H1 (cell line): Measurements from ENCODE around the gene SHTN1. TPM values are rescaled to one million over a fixed set of nuclear protein-coding genes. Genes with fewer than 3 reads are reported as not detected.

Experiments used
- CTCF ChIA-PET: fragments of 300-600 bp; sonication (Branson Sonifier 250); formaldehyde crosslinking; loops from one replicate; lab custom pipeline; 2021; ENCODE audit not compliant: partially characterized antibody; lab: Charles Lee
- POLR2A ChIA-PET: fragments of 300-600 bp; sonication (Branson Sonifier 250); formaldehyde crosslinking; loops from one replicate; lab custom pipeline; 2021; ENCODE audit warnings: inconsistent platforms; ENCODE audit not compliant: partially characterized antibody; lab: Charles Lee
- DNase-seq, 2 experiments: peaks; one replicate each; pipeline versions ENCODE4 v3.0.0 to v3.0.0-alpha.2; 2010 to 2022; ENCODE audit warnings: low spot score in 2 of 2, low read depth in 1 of 2, mixed read lengths in 1 of 2
- FAIRE-seq: peaks from 2 replicates; lab custom pipeline; 2011; peaks lifted over from hg19 to GRCh38; lab: Jason Lieb, UNC
- H2AFZ ChIP-seq: 2 replicates; pipeline ENCODE4 v1.8.1; 2012; ENCODE audit warnings: low read length, inconsistent platforms
- H2AK5ac ChIP-seq: 2 replicates; pipeline ENCODE4 v1.6.1; 2013; ENCODE audit warnings: low read depth, low read length
- H2BK120ac ChIP-seq: replicated peaks from 2 replicates; pipeline ENCODE3; 2013; ENCODE audit warnings: low read depth, low read length, inconsistent platforms
- H2BK12ac ChIP-seq: 2 replicates; pipeline ENCODE4 v1.6.1; 2013; ENCODE audit warnings: low read depth, low read length
- H2BK15ac ChIP-seq: 2 replicates; pipeline ENCODE4 v1.6.1; 2013; ENCODE audit warnings: low read length
- H2BK20ac ChIP-seq: 2 replicates; pipeline ENCODE4 v1.6.1; 2013; ENCODE audit warnings: low read length
- H2BK5ac ChIP-seq: 2 replicates; pipeline ENCODE4 v1.6.1; 2013; ENCODE audit warnings: low read depth, low read length
- H3K14ac ChIP-seq: 2 replicates; pipeline ENCODE4 v1.6.1; 2013; ENCODE audit warnings: inconsistent platforms; ENCODE audit not compliant: insufficient read length
- H3K18ac ChIP-seq: 2 replicates; pipeline ENCODE4 v1.6.1; 2013; ENCODE audit warnings: low read length; ENCODE audit errors: extremely low read depth
- H3K23ac ChIP-seq: 2 replicates; pipeline ENCODE4 v1.6.1; 2013; ENCODE audit warnings: inconsistent platforms; ENCODE audit not compliant: insufficient read length
- H3K23me2 ChIP-seq: 2 replicates; pipeline ENCODE4 v1.6.1; 2013; ENCODE audit warnings: low read depth, low read length
- H3K27ac ChIP-seq: 2 replicates; pipeline ENCODE4 v1.6.1; 2011; ENCODE audit warnings: low read depth, low read length, inconsistent platforms
- H3K27me3 ChIP-seq, 4 experiments: replicated peaks in 1 of 4; 1 replicate in 1 of 4; 2 replicates in 3 of 4; pipeline versions ENCODE4 v1.6.1 to v1.8.1; 2011 to 2013; ENCODE audit warnings: low read length in 3 of 4, mild to moderate bottlenecking in 3 of 4, inconsistent platforms in 2 of 4, mixed read lengths in 2 of 4, moderate library complexity in 1 of 4; ENCODE audit not compliant: control insufficient read depth in 3 of 4, insufficient read depth in 3 of 4; ENCODE audit errors: extremely low read depth in 1 of 4
- H3K36me3 ChIP-seq, 4 experiments: 2 replicates each; pipeline versions ENCODE4 v1.6.1 to v1.8.1; 2011 to 2013; ENCODE audit warnings: mild to moderate bottlenecking in 4 of 4, low read length in 3 of 4, moderate library complexity in 2 of 4, control low read depth in 1 of 4, inconsistent platforms in 1 of 4; ENCODE audit not compliant: insufficient read depth in 4 of 4, control insufficient read depth in 2 of 4
- H3K4ac ChIP-seq: replicated peaks from 2 replicates; pipeline ENCODE3; 2013; ENCODE audit warnings: low read length, low read depth, mixed read lengths, inconsistent platforms; ENCODE audit not compliant: insufficient read length
- H3K4me1 ChIP-seq, 4 experiments: replicated peaks in 1 of 4; 1 replicate in 1 of 4; 2 replicates in 3 of 4; pipeline versions ENCODE4 v1.6.1 to v1.8.1; 2011 to 2013; ENCODE audit warnings: low read length in 3 of 4, inconsistent platforms in 2 of 4, mixed read lengths in 1 of 4; ENCODE audit not compliant: insufficient read depth in 4 of 4, control insufficient read depth in 3 of 4
- H3K4me2 ChIP-seq, 2 experiments: 2 replicates each; pipeline versions ENCODE4 v1.6.1 to v1.8.1; 2011 to 2013; ENCODE audit warnings: low read depth in 2 of 2, low read length in 2 of 2, control low read depth in 1 of 2, inconsistent platforms in 1 of 2, mild to moderate bottlenecking in 1 of 2; ENCODE audit not compliant: insufficient read depth in 1 of 2
- H3K4me3 ChIP-seq, 4 experiments: fragments of 200-600, 300-600 bp in 1 of 4; sonication (generic), shearing (Covaris generic), sonication (Bioruptor Twin) in 1 of 4; 2 replicates each; pipeline versions ENCODE4 v1.5.1 to v1.8.1; 2011 to 2016; ENCODE audit warnings: low read length in 4 of 4, low read depth in 3 of 4, control low read depth in 2 of 4, inconsistent platforms in 2 of 4, mild to moderate bottlenecking in 2 of 4, mixed read lengths in 1 of 4, moderate library complexity in 1 of 4; ENCODE audit not compliant: insufficient read depth in 2 of 4; ENCODE audit errors: extremely low read depth in 1 of 4
- H3K56ac ChIP-seq: replicated peaks from 2 replicates; pipeline ENCODE3; 2013; ENCODE audit warnings: low read depth, mild to moderate bottlenecking, mixed read lengths, low read length, inconsistent platforms; ENCODE audit not compliant: insufficient read length
- H3K79me1 ChIP-seq: 2 replicates; pipeline ENCODE4 v1.6.1; 2013; ENCODE audit warnings: low read depth, low read length, control low read depth
- H3K79me2 ChIP-seq, 2 experiments: 2 replicates each; pipeline versions ENCODE4 v1.6.1 to v1.8.1; 2012 to 2013; ENCODE audit warnings: low read length in 2 of 2, mild to moderate bottlenecking in 2 of 2, inconsistent platforms in 1 of 2; ENCODE audit not compliant: insufficient read depth in 2 of 2, control insufficient read depth in 1 of 2
- H3K9ac ChIP-seq, 4 experiments: replicated peaks in 1 of 4; 1 replicate in 1 of 4; 2 replicates in 3 of 4; pipeline versions ENCODE4 v1.6.1 to v1.8.1; 2011 to 2013; ENCODE audit warnings: low read depth in 3 of 4, low read length in 3 of 4, control low read depth in 2 of 4, mild to moderate bottlenecking in 2 of 4, moderate library complexity in 2 of 4, inconsistent platforms in 1 of 4; ENCODE audit errors: extremely low read depth in 1 of 4
- H3K9me3 ChIP-seq, 2 experiments: 2 replicates each; pipeline versions ENCODE4 v1.6.1 to v1.8.1; 2012 to 2013; ENCODE audit warnings: mild to moderate bottlenecking in 2 of 2, moderate library complexity in 2 of 2, control low read depth in 1 of 2, inconsistent platforms in 1 of 2, low read depth in 1 of 2, low read length in 1 of 2, mixed read lengths in 1 of 2; ENCODE audit not compliant: insufficient read depth in 2 of 2
- H4K20me1 ChIP-seq, 2 experiments: replicated peaks in 1 of 2; 2 replicates each; pipeline versions ENCODE3 to v1.8.1; 2011 to 2013; ENCODE audit warnings: inconsistent platforms in 2 of 2, low read length in 2 of 2, mild to moderate bottlenecking in 1 of 2; ENCODE audit not compliant: insufficient read depth in 2 of 2, control insufficient read depth in 1 of 2
- H4K5ac ChIP-seq: 2 replicates; pipeline ENCODE4 v1.6.1; 2013; ENCODE audit warnings: low read length, low read depth, mixed read lengths, inconsistent platforms; ENCODE audit not compliant: insufficient read length
- H4K8ac ChIP-seq: 2 replicates; pipeline ENCODE4 v1.8.0; 2013; ENCODE audit warnings: mild to moderate bottlenecking, moderate library complexity, low read length, inconsistent platforms; ENCODE audit not compliant: insufficient read depth; ENCODE audit errors: extremely low read depth
- H4K91ac ChIP-seq: replicated peaks from 2 replicates; pipeline ENCODE3; 2013; ENCODE audit warnings: low read length, mixed read lengths, inconsistent platforms; ENCODE audit not compliant: insufficient read length
- FOSL1 ChIP-seq: IDR thresholded peaks from 2 replicates; pipeline ENCODE4 v1.6.1; 2011; ENCODE audit warnings: mild to moderate bottlenecking, low read depth, low read length, moderate library complexity; ENCODE audit not compliant: insufficient read depth
- GTF2F1 ChIP-seq: IDR thresholded peaks from 2 replicates; pipeline ENCODE4 v1.6.1; 2012; ENCODE audit warnings: low read depth, low read length, improper control_type of control experiment, borderline replicate concordance
- JUN ChIP-seq: IDR thresholded peaks from 2 replicates; pipeline ENCODE4 v1.6.1; 2011; ENCODE audit warnings: low read depth, mild to moderate bottlenecking, improper control_type of control experiment, low read length
- SAP30 ChIP-seq: fragments of 300-600 bp; sonication (generic); IDR thresholded peaks from 2 replicates; pipeline ENCODE4 v1.7.1; 2012; ENCODE audit warnings: low read length, moderate library complexity, mild to moderate bottlenecking, inconsistent platforms; ENCODE audit not compliant: insufficient read depth, insufficient replicate concordance
- SIRT6 ChIP-seq: IDR thresholded peaks from one replicate; pipeline ENCODE4 v1.7.1; 2012; ENCODE audit warnings: low read length, inconsistent platforms
- WGBS, 2 experiments: shearing (Covaris generic) in 1 of 2; methylation state at CpG; one replicate each; pipeline versions ENCODE4 v1.1.6 to v1.1.7; 2013 to 2015; ENCODE audit warnings: low lambda C conversion rate in 2 of 2, mixed read lengths in 2 of 2, inconsistent platforms in 1 of 2, low coverage in 1 of 2, missing lambda C conversion rate in 1 of 2; ENCODE audit not compliant: insufficient replicate concordance in 2 of 2, insufficient coverage in 1 of 2, insufficient read length in 1 of 2; ENCODE audit errors: extremely low coverage in 1 of 2, missing lambda C conversion rate in 1 of 2; 5-methylcytosine and 5-hydroxymethylcytosine counted together
- polyA plus RNA-seq, 7 experiments: library from polyadenylated mRNA; depleted of rRNA in 3 of 7; stranded (reverse) in 5 of 7; unstranded in 2 of 7; fragments of >200 nt in 5 of 7; fragments of 200-250 nt in 2 of 7; gene quantifications; 1 replicate in 5 of 7; 2 replicates in 1 of 7; 4 replicates in 1 of 7; pipeline versions ENCODE4 v1.2.1 to v1.2.3, GENCODE V29; 2011 to 2013; ENCODE audit warnings: missing spikeins in 2 of 7, mixed read lengths in 2 of 7
- total RNA-seq: library from RNA; stranded (reverse); fragmentation: NEBNext Ultra II Directional; extraction: Animal tissue kit (Norgen Biotek cat#: 25700); gene quantifications from 2 replicates; pipeline ENCODE4 v1.2.1, GENCODE V29; 2021
- TF ChIP-seq, protein P1 (sequence below): IDR thresholded peaks from 2 replicates; pipeline ENCODE4 v1.6.1; 2012; ENCODE audit warnings: low read length, inconsistent platforms

Gene SHTN1
- total and polyA plus RNA-seq, 2 of the 8 experiments (the other 6 are each of a cell fraction or from before 2014, with no cell fraction given): 3.3 to 12.7 TPM

DNA sequence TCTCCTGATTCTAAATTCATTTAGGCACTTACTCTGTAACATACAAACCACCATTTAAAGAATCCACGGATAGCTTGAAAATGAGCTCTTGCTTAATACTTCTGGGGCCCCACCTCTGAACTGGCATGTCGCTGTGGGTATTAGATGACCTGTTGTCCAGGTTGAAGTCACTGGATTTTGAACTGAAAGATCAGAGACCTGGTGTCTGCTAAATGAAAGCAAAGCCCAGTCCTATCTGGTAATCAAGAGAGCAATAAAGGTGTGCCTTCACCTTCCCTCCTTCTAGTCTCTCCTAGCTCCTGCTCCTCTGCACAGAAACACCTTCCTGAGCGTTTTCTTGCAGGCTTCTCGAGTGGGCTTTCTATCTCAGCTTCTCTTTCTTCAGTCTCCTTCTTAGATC, 151.3 kb downstream of the SHTN1 start:
- Histone ChIP-seq H3K79me2 (no peaks in the 10 kb centered on the region), H3K4me1 (peaks cover 4 to 9% (median 6%) of the 10 kb centered on the region in 4 experiments; a peak in 5 of 7 replicates), H4K5ac (no peak overlapping the region), H3K4me2 (no peak overlapping the region), H3K9ac (no peak overlapping the region), H2BK5ac (no peak overlapping the region), H3K56ac (no peak overlapping the region), H3K23ac (no peak overlapping the region), H3K9me3 (no peaks in the 10 kb centered on the region), H3K27me3 (peaks cover 0 to 11% (median 2%) of the 10 kb centered on the region in 4 experiments; a peak in 2 of 7 replicates), H2BK120ac (no peak overlapping the region), H4K91ac (no peak overlapping the region), H2AFZ (no peak overlapping the region), H2BK12ac (no peak overlapping the region; the same call in 1 of the 2 replicates), H3K4me3 (no peak overlapping the region), H2AK5ac (no peak overlapping the region), H3K27ac (no peak overlapping the region), H4K20me1 (no peaks in the 10 kb centered on the region), H3K79me1 (no peaks in the 10 kb centered on the region), H2BK15ac (no peak overlapping the region), H4K8ac (no peak overlapping the region), H3K14ac (no peak overlapping the region), H3K4ac (no peak overlapping the region), H2BK20ac (no peak overlapping the region), H3K36me3 (no peaks in the 10 kb centered on the region), H3K23me2 (peaks cover 13% of the 10 kb centered on the region), H3K18ac (no peak overlapping the region)
- ChIA-PET POLR2A (interaction anchor here (1.3 kb wide), 1 partner anchor 17 kb away, joined by 4 read pairs; no protein-coding TSS in a partner anchor), CTCF (interaction anchor here (0.6 to 1.5 kb wide), 2 partner anchors 121 to 226 kb away, joined by 3 read pairs; no protein-coding TSS in a partner anchor)
- no peak for DNase-seq
- TF ChIP-seq SIRT6 (no peak), GTF2F1 (no peak), SAP30 (no peak), FOSL1 (no peak), JUN (no peak)
- TF ChIP-seq, protein P1, sequence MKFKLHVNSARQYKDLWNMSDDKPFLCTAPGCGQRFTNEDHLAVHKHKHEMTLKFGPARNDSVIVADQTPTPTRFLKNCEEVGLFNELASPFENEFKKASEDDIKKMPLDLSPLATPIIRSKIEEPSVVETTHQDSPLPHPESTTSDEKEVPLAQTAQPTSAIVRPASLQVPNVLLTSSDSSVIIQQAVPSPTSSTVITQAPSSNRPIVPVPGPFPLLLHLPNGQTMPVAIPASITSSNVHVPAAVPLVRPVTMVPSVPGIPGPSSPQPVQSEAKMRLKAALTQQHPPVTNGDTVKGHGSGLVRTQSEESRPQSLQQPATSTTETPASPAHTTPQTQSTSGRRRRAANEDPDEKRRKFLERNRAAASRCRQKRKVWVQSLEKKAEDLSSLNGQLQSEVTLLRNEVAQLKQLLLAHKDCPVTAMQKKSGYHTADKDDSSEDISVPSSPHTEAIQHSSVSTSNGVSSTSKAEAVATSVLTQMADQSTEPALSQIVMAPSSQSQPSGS: no peak
- no peak for FAIRE-seq
- 90% methylated on average over 4 of the region's 4 CpGs; no CpG with 5 or more reads in 1 of the 2 experiments for WGBS, 2 experiments
